Measurements from ENCODE around the gene DNAJC11. TPM values are rescaled to one million over a fixed set of nuclear protein-coding genes. Genes with fewer than 3 reads are reported as not detected.
"Not testable (repeated sequence)": the region's sequence is repeated elsewhere in the genome, so short reads cannot be mapped to it uniquely, and the experiment has no call there.

The DNAJC11 gene
- total RNA-seq, 6 donors from 2014 or later, result 35.9 to 44.0 (median 38.2) TPM

GRCh38 chr1:6645018-6645417 lies 56.6 kb downstream of the DNAJC11 start:
- Histone ChIP-seq H3K9me3 (no peaks in the 10 kb centered on the region), H3K4me1 (no peaks in the 10 kb centered on the region), H3K4me3 (no peak overlapping the region), H3K27me3 (no peaks in the 10 kb centered on the region), H3K27ac (no peak overlapping the region), H3K36me3 (peaks cover 0 to 57% (median 33%) of the 10 kb centered on the region in 4 donors)
- 93 to 98% methylated on average over 6 to 7 of the region's 7 CpGs for WGBS, 2 donors
- no peak for DNase-seq
- no peak for ATAC-seq (ENCODE audit: low FRiP score in 2 of 2)
- TF ChIP-seq EP300 (IDR thresholded peaks at IDR 0.05) (no peak), POLR2AphosphoS5 (IDR thresholded peaks at IDR 0.05) (no peak), POLR2A (IDR thresholded peaks at IDR 0.05) (no peak), CTCF (IDR thresholded peaks at IDR 0.05) (no peak)

GRCh38 chr1:6640867-6641266 lies 60.7 kb downstream of the DNAJC11 start:
- H3K36me3 ChIP-seq, result peaks cover 7 to 94% (median 60%) of the 10 kb centered on the region in 4 donors
- not testable (repeated sequence) for ATAC-seq (ENCODE audit: low FRiP score in 2 of 2)

GRCh38 chr1:6638226-6638625 lies 63.4 kb downstream of the DNAJC11 start:
- TF ChIP-seq CTCF (IDR thresholded peaks at IDR 0.05) (no peak), POLR2A (IDR thresholded peaks at IDR 0.05) (no peak), POLR2AphosphoS5 (IDR thresholded peaks at IDR 0.05) (no peak), EP300 (IDR thresholded peaks at IDR 0.05) (no peak)
- Histone ChIP-seq H3K4me3 (no peak overlapping the region), H3K9me3 (no peaks in the 10 kb centered on the region), H3K36me3 (peaks cover 18 to 94% (median 69%) of the 10 kb centered on the region in 4 donors), H3K27me3 (no peaks in the 10 kb centered on the region), H3K4me1 (no peaks in the 10 kb centered on the region), H3K27ac (no peak overlapping the region)
- 85 to 87% methylated on average over 18 of the region's 18 CpGs for WGBS, 2 donors
- DNase-seq (peak in 1 of 2 donors; percentile 82), ATAC-seq (ENCODE audit: low FRiP score in 2 of 2) (peak in 1 of 2 donors; percentile 88)

More at GRCh38 chr1:6640867-6641266, 60.7 kb downstream of the DNAJC11 start:
- H3K27me3 ChIP-seq, DNase-seq, H3K4me1 ChIP-seq, H3K9me3 ChIP-seq, H3K4me3 ChIP-seq, H3K27ac ChIP-seq: not testable (repeated sequence)
- WGBS, 2 donors, result 94 to 96% methylated on average over 3 of the region's 3 CpGs

- Histone ChIP-seq H3K4me1 (no peaks in the 10 kb centered on the region), H3K9me3 (no peaks in the 10 kb centered on the region), H3K27ac (no peak overlapping the region), H3K36me3 (peaks cover 22 to 95% (median 72%) of the 10 kb centered on the region in 4 donors), H3K4me3 (no peak overlapping the region), H3K27me3 (no peaks in the 10 kb centered on the region)
- ATAC-seq (ENCODE audit: low FRiP score in 2 of 2) (no peak), DNase-seq (peak in 1 of 2 donors; percentile 53)
- TF ChIP-seq POLR2A (IDR thresholded peaks at IDR 0.05), result no peak
- 90 to 91% methylated on average over 9 of the region's 9 CpGs for WGBS, 2 donors
Observed at GRCh38 chr1:6637770-6638169, 63.8 kb downstream of the DNAJC11 start.

- H3K4me3 ChIP-seq; H3K9me3 ChIP-seq; H3K27me3 ChIP-seq; H3K4me1 ChIP-seq; DNase-seq; H3K27ac ChIP-seq; ATAC-seq (ENCODE audit: low FRiP score in 2 of 2): not testable (repeated sequence)
- peaks cover 28 to 95% (median 79%) of the 10 kb centered on the region in 4 donors for H3K36me3 ChIP-seq
- 91 to 95% methylated on average over 6 of the region's 6 CpGs for WGBS, 2 donors
Observed at GRCh38 chr1:6636778-6637177, 64.8 kb downstream of the DNAJC11 start.

GRCh38 chr1:6635910-6636760 lies 65.5 kb downstream of the DNAJC11 start:
- ATAC-seq (ENCODE audit: low FRiP score in 2 of 2), result no peak
- no peaks in the 10 kb centered on the region for H3K27me3 ChIP-seq
- no peak overlapping the region for H3K4me3 ChIP-seq
- peaks cover 28 to 99% (median 81%) of the 10 kb centered on the region in 4 donors for H3K36me3 ChIP-seq
- H3K4me1 ChIP-seq, result no peaks in the 10 kb centered on the region
- H3K27ac ChIP-seq, result no peak overlapping the region
- TF ChIP-seq POLR2A (IDR thresholded peaks at IDR 0.05), result no peak
- no peak for TF ChIP-seq POLR2AphosphoS5 (IDR thresholded peaks at IDR 0.05)
- TF ChIP-seq CTCF (IDR thresholded peaks at IDR 0.05), result no peak
- TF ChIP-seq EP300 (IDR thresholded peaks at IDR 0.05), result no peak
- no peak for DNase-seq
- 84 to 85% methylated on average over 13 to 16 of the region's 16 CpGs for WGBS, 2 donors
- no peaks in the 10 kb centered on the region for H3K9me3 ChIP-seq
